OCI-LY1 (cell line): Measurements from ENCODE around the gene HNRNPA2B1.

Experiments used
- CTCF ChIP-seq: fragments of 200-600 bp; sonication (generic), shearing (Covaris generic); IDR thresholded peaks from 2 replicates; pipeline ENCODE4 v1.5.1; 2017; ENCODE audit warnings: mild to moderate bottlenecking, antibody characterized with exemption, low read length, moderate library complexity, mixed read lengths
- EZH2 ChIP-seq: fragments of 200-600 bp; sonication (generic), shearing (Covaris generic); IDR thresholded peaks from 2 replicates; pipeline ENCODE4 v1.8.0; 2017; ENCODE audit warnings: borderline replicate concordance, mixed run types, mild to moderate bottlenecking, antibody characterized with exemption, low read length, moderate library complexity, mixed read lengths

- TF ChIP-seq CTCF (no peak), EZH2 (no peak)
These were observed 15.5 kb upstream of the HNRNPA2B1 start for GRCh38 chr7:26216049-26216448.
